Naive thymus-derived CD4-positive, alpha-beta T cell (primary cell): ENCODE results near the gene CSNK1G3. TPM values are rescaled to one million over a fixed set of nuclear protein-coding genes. Genes with fewer than 3 reads are reported as not detected.

ENCODE experiments used
- ATAC-seq: fragments of 150-1000 bp; cut with Tn5 transposase; 2 replicates; pipeline ENCODE4 v1.10.0; 2021; ENCODE audit warnings: mild to moderate bottlenecking, moderate library complexity
- CTCF ChIA-PET: fragments of 350-600 bp; sonication (Branson Sonifier 250); formaldehyde crosslinking; loops from one replicate; lab custom pipeline; 2021; ENCODE audit warnings: antibody characterized with exemption; lab: Charles Lee
- POLR2A ChIA-PET: fragments of 350-600 bp; sonication (Branson Sonifier 250); formaldehyde crosslinking; loops from one replicate; lab custom pipeline; 2021; ENCODE audit warnings: antibody characterized with exemption, inconsistent platforms; lab: Charles Lee
- DNase-seq, 9 donors: peaks; one replicate each; pipeline versions ENCODE4 v3.0.0 to v3.0.0-alpha.2; 2020 to 2022; ENCODE audit warnings: mixed read lengths in 1 of 9
- H3K27ac ChIP-seq: one replicate; pipeline ENCODE4 v1.7.0; 2013; ENCODE audit warnings: mild to moderate bottlenecking, low read depth, low read length, moderate library complexity
- H3K27me3 ChIP-seq, 2 donors: one replicate each; pipeline ENCODE4 v1.7.0; 2013; ENCODE audit warnings: low read length in 2 of 2, mild to moderate bottlenecking in 2 of 2, moderate library complexity in 2 of 2; ENCODE audit not compliant: control insufficient read depth in 2 of 2, insufficient read depth in 2 of 2
- H3K36me3 ChIP-seq, 3 experiments: 1 replicate in 2 of 3; 2 replicates in 1 of 3; pipeline ENCODE4 v1.7.0; 2013; ENCODE audit warnings: low read length in 3 of 3, mild to moderate bottlenecking in 3 of 3, moderate library complexity in 1 of 3; ENCODE audit not compliant: insufficient read depth in 3 of 3, control insufficient read depth in 2 of 3
- H3K4me1 ChIP-seq, 2 donors: one replicate each; pipeline ENCODE4 v1.7.0; 2013; ENCODE audit warnings: low read length in 2 of 2, mild to moderate bottlenecking in 2 of 2, moderate library complexity in 1 of 2; ENCODE audit not compliant: control insufficient read depth in 2 of 2, insufficient read depth in 2 of 2
- H3K4me3 ChIP-seq: 2 replicates; pipeline ENCODE4 v1.7.0; 2013; ENCODE audit warnings: mild to moderate bottlenecking, low read length
- H3K9me3 ChIP-seq, 3 experiments: 1 replicate in 2 of 3; 2 replicates in 1 of 3; pipeline ENCODE4 v1.7.0; 2013; ENCODE audit warnings: low read length in 3 of 3; ENCODE audit not compliant: control insufficient read depth in 2 of 3
- H3K27ac Mint-ChIP-seq, 9 donors: one replicate each; pipeline ENCODE4 v1.8.0; 2020 to 2022; ENCODE audit warnings: mixed read lengths in 9 of 9, mild to moderate bottlenecking in 8 of 9, moderate library complexity in 5 of 9, inconsistent platforms in 2 of 9
- H3K27me3 Mint-ChIP-seq, 5 donors: one replicate each; pipeline ENCODE4 v1.8.0; 2021 to 2022; ENCODE audit warnings: mixed read lengths in 5 of 5, mild to moderate bottlenecking in 1 of 5
- H3K36me3 Mint-ChIP-seq, 5 donors: one replicate each; pipeline ENCODE4 v1.8.0; 2020 to 2022; ENCODE audit warnings: mixed read lengths in 5 of 5, mild to moderate bottlenecking in 3 of 5, inconsistent platforms in 1 of 5
- H3K4me1 Mint-ChIP-seq, 7 donors: one replicate each; pipeline ENCODE4 v1.8.0; 2020 to 2022; ENCODE audit warnings: mixed read lengths in 7 of 7, mild to moderate bottlenecking in 3 of 7, inconsistent platforms in 1 of 7
- H3K4me3 Mint-ChIP-seq, 10 donors: one replicate each; pipeline ENCODE4 v1.8.0; 2020 to 2022; ENCODE audit warnings: mild to moderate bottlenecking in 10 of 10, mixed read lengths in 10 of 10, moderate library complexity in 6 of 10, inconsistent platforms in 2 of 10
- H3K9me3 Mint-ChIP-seq, 11 donors: one replicate each; pipeline ENCODE4 v1.8.0; 2020 to 2022; ENCODE audit warnings: mixed read lengths in 11 of 11, mild to moderate bottlenecking in 4 of 11, inconsistent platforms in 1 of 11, moderate library complexity in 1 of 11
- intact Hi-C, 2 donors: fragments of 100-400 bp; cut with micrococcal nuclease; formaldehyde crosslinking; loops; one replicate each; pipeline ENCODE4 v1.15.1; 2023
- polyA plus RNA-seq, 2 donors: library from polyadenylated mRNA; unstranded; fragments of 300-500 nt; fragmentation: Illumina TruSeq; gene quantifications; one replicate each; pipeline ENCODE4 v1.2.3, GENCODE V29; 2021
- total RNA-seq, 6 experiments: library from RNA in 5 of 6; stranded (reverse) in 5 of 6; gene quantifications; 1 replicate in 5 of 6; 2 replicates in 1 of 6; pipeline ENCODE4 v1.2.3 and lab custom pipeline; 2021 to 2026

The CSNK1G3 gene
- total and polyA plus RNA-seq, 7 experiments from 2014 or later = 20.0 to 83.8 (median 52.3) TPM

DNA sequence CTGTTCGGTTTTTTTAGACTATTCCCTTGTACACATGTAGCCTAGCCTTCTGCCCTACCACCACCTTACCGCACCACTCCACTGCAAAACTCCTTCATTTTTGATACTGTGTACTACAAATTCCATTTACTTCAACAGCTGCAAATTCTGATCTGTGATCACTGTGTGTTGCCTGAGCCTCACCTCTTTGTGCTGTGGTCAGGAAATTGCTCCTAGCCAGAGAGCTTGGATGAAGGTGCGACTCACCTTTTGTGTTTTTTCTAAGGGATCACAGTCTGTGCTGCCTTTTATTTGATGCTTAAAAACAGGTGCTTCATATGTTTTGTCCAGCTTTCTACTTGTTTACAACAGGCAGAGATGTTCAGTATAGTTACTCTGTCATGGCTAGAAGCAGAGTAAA is 31.5 kb downstream of the CSNK1G3 start:
- peak; percentile 16 for ATAC-seq
- H3K4me1 Mint-ChIP-seq = peaks cover 24 to 76% (median 54%) of the 10 kb centered on the region in 7 donors

DNA sequence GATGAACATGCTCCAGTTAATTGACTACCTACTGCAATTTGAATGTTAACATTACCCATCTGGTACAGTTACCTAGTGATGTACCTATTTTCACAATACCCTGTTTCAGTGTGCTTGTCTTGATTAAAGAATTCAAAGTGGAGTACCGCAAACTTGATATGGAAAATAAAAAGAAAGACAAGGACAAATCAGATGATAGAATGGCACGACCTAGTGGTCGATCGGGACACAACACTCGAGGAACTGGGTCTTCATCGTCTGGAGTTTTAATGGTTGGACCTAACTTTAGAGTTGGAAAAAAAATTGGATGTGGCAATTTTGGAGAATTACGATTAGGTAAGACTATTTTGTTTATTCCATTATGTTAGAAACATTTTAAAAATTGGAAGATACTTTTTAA is 33.5 kb downstream of the CSNK1G3 start:
- POLR2A ChIA-PET = interaction anchor here (1.0 kb wide), 1 partner anchor 122 kb away, joined by 3 read pairs; the partner anchor contains the start of gene CEP120
- H3K36me3 ChIP-seq = no peaks in the 10 kb centered on the region
- peaks cover 9 to 19% of the 10 kb centered on the region in 2 donors for H3K4me1 ChIP-seq
- intact Hi-C loops = loop anchor here (1.0 kb wide), 2 partner anchors 33 to 122 kb away; partner anchors contain the start of genes CEP120 (in 2 of the 2) and CSNK1G3 (in 1 of the 2)
- no peak overlapping the region for H3K27ac ChIP-seq
- H3K9me3 Mint-ChIP-seq = peaks cover 0 to 2% (median 0%) of the 10 kb centered on the region in 11 donors
- peaks cover 0 to 24% (median 10%) of the 10 kb centered on the region in 5 donors for H3K36me3 Mint-ChIP-seq
- peaks cover 35 to 79% (median 56%) of the 10 kb centered on the region in 7 donors for H3K4me1 Mint-ChIP-seq
- no peak overlapping the region for H3K4me3 ChIP-seq
- no peaks in the 10 kb centered on the region for H3K27me3 ChIP-seq
- DNase-seq (peak in 7 of 9 donors; percentile 2 to 27 (median 9)), ATAC-seq (no peak)
- H3K9me3 ChIP-seq = no peaks in the 10 kb centered on the region
- no peak overlapping the region for H3K27ac Mint-ChIP-seq
- H3K4me3 Mint-ChIP-seq = no peak overlapping the region
- CTCF ChIA-PET = no interaction called here
- H3K27me3 Mint-ChIP-seq = no peaks in the 10 kb centered on the region

More for the DNA sequence above, 31.5 kb downstream of the CSNK1G3 start:
- peak overlapping the region in 4 of 9 donors; percentile 5 to 78 (median 43) for H3K27ac Mint-ChIP-seq
- Histone ChIP-seq H3K27me3 (no peaks in the 10 kb centered on the region), H3K9me3 (no peaks in the 10 kb centered on the region), H3K4me1 (peaks cover 0 to 2% of the 10 kb centered on the region in 2 donors), H3K4me3 (no peak overlapping the region), H3K27ac (no peak overlapping the region), H3K36me3 (no peaks in the 10 kb centered on the region)
- intact Hi-C loops = loop anchor here in 1 of 2 donors (2.0 kb wide), 1 partner anchor 15 kb away; no protein-coding TSS in a partner anchor
- H3K4me3 Mint-ChIP-seq = peak overlapping the region in 3 of 10 donors; percentile 2 to 30 (median 18)
- POLR2A ChIA-PET = interaction anchor here (0.6 kb wide), 1 partner anchor 1588 kb away, joined by 3 read pairs; no protein-coding TSS in a partner anchor
- no peaks in the 10 kb centered on the region for H3K27me3 Mint-ChIP-seq
- H3K36me3 Mint-ChIP-seq = peaks cover 0 to 19% (median 5%) of the 10 kb centered on the region in 5 donors
- CTCF ChIA-PET = no interaction called here
- H3K9me3 Mint-ChIP-seq = peaks cover 0 to 2% (median 0%) of the 10 kb centered on the region in 11 donors
- no peak for DNase-seq

DNA sequence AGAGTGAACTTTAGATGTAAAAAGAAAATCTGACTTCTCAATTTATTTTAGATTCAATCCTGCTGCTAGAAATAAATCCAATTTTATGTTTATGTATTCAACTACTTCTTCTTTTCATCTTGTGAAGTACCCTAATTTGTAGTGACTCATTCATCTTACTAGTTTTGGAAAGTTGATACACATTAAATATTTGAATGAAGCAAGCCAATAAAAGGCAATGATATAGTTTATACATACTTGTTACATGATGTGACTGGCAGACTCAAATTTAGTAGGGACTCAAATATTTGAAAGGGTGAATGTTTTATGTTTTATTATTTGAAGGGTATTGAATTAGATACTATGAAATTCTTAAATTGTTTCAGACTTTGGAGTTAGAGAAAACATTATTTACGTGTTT is 34.7 kb downstream of the CSNK1G3 start:
- H3K27me3 Mint-ChIP-seq = no peaks in the 10 kb centered on the region
- intact Hi-C loops = no loop called here

DNA sequence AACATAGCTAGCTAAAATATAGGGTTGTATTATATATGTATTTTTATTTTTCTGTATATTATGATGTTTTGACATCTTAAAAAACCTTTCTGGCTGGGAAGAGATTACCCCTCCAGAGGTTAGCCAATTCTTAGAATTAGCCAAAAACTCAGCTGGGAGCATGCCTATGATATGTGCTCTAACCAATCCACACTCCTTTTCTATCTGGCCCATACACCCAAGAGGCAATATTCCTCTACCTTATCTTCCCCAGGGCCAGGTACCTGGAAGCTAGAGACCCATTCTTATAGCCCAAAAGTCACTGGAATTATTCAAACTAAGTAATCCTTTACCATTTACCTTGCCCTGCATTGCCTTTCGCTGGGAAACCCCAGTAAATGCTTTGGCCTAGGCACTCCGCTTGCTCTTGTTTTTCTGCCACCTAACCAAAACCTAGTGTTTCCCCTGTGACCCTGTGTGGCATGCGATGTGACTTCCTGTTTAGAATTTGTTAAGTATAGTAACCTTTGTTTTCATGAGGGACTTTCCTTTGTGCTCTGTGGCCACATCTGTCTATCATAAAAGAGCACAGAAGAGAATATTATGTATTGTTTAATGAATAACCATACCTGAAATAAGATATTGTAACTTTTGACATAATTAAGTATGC is 37.4 kb downstream of the CSNK1G3 start:
- CTCF ChIA-PET = no interaction called here
- H3K4me1 Mint-ChIP-seq = peaks cover 16 to 48% (median 25%) of the 10 kb centered on the region in 7 donors
- H3K27ac Mint-ChIP-seq = peak overlapping the region; percentile 11 to 91 (median 53)
- H3K4me3 ChIP-seq = no peak overlapping the region
- no peaks in the 10 kb centered on the region for H3K27me3 Mint-ChIP-seq
- H3K27ac ChIP-seq = peak overlapping the region; percentile 28
- ATAC-seq (peak; percentile 98), DNase-seq (peak; percentile 7 to 57 (median 26))
- H3K4me1 ChIP-seq = peaks cover 9 to 25% of the 10 kb centered on the region in 2 donors
- intact Hi-C loops = loop anchor here in 1 of 2 donors (1.0 to 2.0 kb wide), 4 partner anchors 8 to 126 kb away; partner anchors contain the start of genes CEP120 and CSNK1G3
- POLR2A ChIA-PET = interaction anchor here (0.9 to 2.2 kb wide), 2 partner anchors 38 to 126 kb away, joined by 4 to 9 read pairs; partner anchors contain the start of genes CEP120 and CSNK1G3
- no peaks in the 10 kb centered on the region for H3K9me3 ChIP-seq
- H3K4me3 Mint-ChIP-seq = peak overlapping the region in 7 of 10 donors; percentile 1 to 58 (median 22)
- H3K36me3 Mint-ChIP-seq = peaks cover 0 to 23% (median 10%) of the 10 kb centered on the region in 5 donors
- no peaks in the 10 kb centered on the region for H3K36me3 ChIP-seq
- no peaks in the 10 kb centered on the region for H3K27me3 ChIP-seq
- no peaks in the 10 kb centered on the region for H3K9me3 Mint-ChIP-seq

More for the DNA sequence above, 34.7 kb downstream of the CSNK1G3 start:
- POLR2A ChIA-PET = no interaction called here
- CTCF ChIA-PET = no interaction called here
- Mint-ChIP-seq H3K9me3 (peaks cover 0 to 2% (median 0%) of the 10 kb centered on the region in 11 donors), H3K36me3 (peaks cover 0 to 20% (median 10%) of the 10 kb centered on the region in 5 donors), H3K27ac (no peak overlapping the region), H3K4me3 (no peak overlapping the region), H3K4me1 (peaks cover 33 to 70% (median 47%) of the 10 kb centered on the region in 7 donors)
- no peak for ATAC-seq
- H3K4me3 ChIP-seq = no peak overlapping the region
- H3K9me3 ChIP-seq = no peaks in the 10 kb centered on the region
- H3K27ac ChIP-seq = no peak overlapping the region
- no peaks in the 10 kb centered on the region for H3K36me3 ChIP-seq
- DNase-seq = no peak
- peaks cover 9 to 25% of the 10 kb centered on the region in 2 donors for H3K4me1 ChIP-seq
- H3K27me3 ChIP-seq = no peaks in the 10 kb centered on the region

DNA sequence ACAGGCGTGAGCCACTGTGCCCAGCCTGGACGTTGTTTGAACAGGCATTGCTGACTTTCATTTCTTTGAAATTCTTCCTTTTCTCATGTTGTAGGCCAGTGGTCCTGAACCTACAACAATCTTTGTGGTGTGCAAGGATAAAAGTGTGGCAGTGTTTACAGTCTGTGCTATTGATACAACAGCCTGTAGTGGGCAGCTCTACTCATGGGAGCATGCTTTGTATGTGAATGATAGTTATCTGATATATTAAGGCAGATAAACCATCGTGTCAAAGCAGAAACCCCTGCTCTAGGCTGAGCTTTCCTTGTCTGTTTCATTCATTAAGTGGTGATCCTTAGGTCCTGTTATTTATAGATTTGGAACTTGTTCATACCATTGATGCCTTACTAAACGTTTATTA is 42.6 kb downstream of the CSNK1G3 start:
- no peak overlapping the region for H3K27ac ChIP-seq
- ChIA-PET POLR2A (no interaction called here), CTCF (no interaction called here)
- no peaks in the 10 kb centered on the region for H3K27me3 ChIP-seq
- Mint-ChIP-seq H3K9me3 (no peaks in the 10 kb centered on the region), H3K27ac (no peak overlapping the region), H3K27me3 (no peaks in the 10 kb centered on the region), H3K4me3 (no peak overlapping the region), H3K4me1 (peaks cover 2 to 19% (median 12%) of the 10 kb centered on the region in 7 donors), H3K36me3 (peaks cover 5 to 33% (median 22%) of the 10 kb centered on the region in 5 donors)
- no peak overlapping the region for H3K4me3 ChIP-seq
- ATAC-seq (no peak), DNase-seq (no peak)
- intact Hi-C loops = no loop called here
- H3K9me3 ChIP-seq = no peaks in the 10 kb centered on the region
- peaks cover 0 to 9% (median 0%) of the 10 kb centered on the region in 3 experiments for H3K36me3 ChIP-seq
- H3K4me1 ChIP-seq = peaks cover 0 to 14% of the 10 kb centered on the region in 2 donors

DNA sequence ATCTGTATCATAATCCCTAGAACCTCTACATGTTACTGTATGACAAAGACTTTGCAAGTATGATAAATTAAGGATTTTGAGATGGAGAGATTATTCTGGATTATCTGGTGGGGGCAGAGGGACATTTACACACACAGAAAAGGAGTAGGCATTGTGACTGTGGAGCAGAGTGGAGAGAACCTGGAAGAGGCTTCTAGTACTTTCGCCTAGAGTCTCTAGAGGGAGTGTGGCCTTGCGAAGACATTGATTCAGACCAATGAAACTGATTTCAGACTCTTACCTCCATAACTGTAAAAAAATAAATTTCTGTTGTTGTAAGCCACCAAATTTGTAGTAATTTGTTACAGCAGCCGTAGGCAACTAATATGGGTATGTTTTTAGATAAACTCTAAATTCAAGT is 45.9 kb downstream of the CSNK1G3 start:
- DNase-seq (no peak), ATAC-seq (no peak)
- H3K36me3 ChIP-seq = peaks cover 0 to 9% (median 0%) of the 10 kb centered on the region in 3 experiments
- no peak overlapping the region for H3K4me3 ChIP-seq
- no peaks in the 10 kb centered on the region for H3K4me1 ChIP-seq
- Mint-ChIP-seq H3K4me3 (no peak overlapping the region), H3K9me3 (no peaks in the 10 kb centered on the region), H3K27me3 (no peaks in the 10 kb centered on the region), H3K4me1 (peaks cover 5 to 12% (median 8%) of the 10 kb centered on the region in 7 donors), H3K27ac (no peak overlapping the region), H3K36me3 (peaks cover 5 to 49% (median 33%) of the 10 kb centered on the region in 5 donors)
- ChIA-PET POLR2A (no interaction called here), CTCF (no interaction called here)
- H3K27ac ChIP-seq = no peak overlapping the region
- no peaks in the 10 kb centered on the region for H3K9me3 ChIP-seq
- no peaks in the 10 kb centered on the region for H3K27me3 ChIP-seq
- intact Hi-C loops = no loop called here
